ENCODE data around the gene TMEM263. TPM values are rescaled to one million over a fixed set of nuclear protein-coding genes. Genes with fewer than 3 reads are reported as not detected.

Gene TMEM263
- total and polyA plus RNA-seq, 2 experiments from 2014 or later: 7.1 to 10.4 TPM

DNA sequence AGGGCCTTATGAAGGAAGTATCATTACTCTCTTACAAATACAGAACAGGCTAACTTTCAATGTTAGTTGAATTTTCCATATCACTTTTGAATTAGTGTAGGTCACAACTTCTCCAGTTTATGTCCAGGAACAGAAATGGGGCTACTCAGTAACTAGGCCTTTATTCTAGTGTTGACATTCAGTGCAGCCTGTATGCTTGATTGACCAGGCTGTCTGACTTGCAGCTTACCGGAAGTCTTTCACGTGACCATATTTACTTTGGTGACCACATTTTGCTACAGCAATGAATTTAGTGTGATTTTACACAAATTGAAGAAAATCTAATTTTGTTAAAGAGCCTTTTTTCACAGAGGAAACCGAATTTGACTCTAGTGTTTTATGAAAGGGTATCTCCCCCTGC is 18.8 kb downstream of the TMEM263 start (continued):
- TF ChIP-seq, protein P1, sequence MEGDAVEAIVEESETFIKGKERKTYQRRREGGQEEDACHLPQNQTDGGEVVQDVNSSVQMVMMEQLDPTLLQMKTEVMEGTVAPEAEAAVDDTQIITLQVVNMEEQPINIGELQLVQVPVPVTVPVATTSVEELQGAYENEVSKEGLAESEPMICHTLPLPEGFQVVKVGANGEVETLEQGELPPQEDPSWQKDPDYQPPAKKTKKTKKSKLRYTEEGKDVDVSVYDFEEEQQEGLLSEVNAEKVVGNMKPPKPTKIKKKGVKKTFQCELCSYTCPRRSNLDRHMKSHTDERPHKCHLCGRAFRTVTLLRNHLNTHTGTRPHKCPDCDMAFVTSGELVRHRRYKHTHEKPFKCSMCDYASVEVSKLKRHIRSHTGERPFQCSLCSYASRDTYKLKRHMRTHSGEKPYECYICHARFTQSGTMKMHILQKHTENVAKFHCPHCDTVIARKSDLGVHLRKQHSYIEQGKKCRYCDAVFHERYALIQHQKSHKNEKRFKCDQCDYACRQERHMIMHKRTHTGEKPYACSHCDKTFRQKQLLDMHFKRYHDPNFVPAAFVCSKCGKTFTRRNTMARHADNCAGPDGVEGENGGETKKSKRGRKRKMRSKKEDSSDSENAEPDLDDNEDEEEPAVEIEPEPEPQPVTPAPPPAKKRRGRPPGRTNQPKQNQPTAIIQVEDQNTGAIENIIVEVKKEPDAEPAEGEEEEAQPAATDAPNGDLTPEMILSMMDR (conservative IDR thresholded peaks at IDR 0.05; ENCODE audit: low read depth in 2 of 2): no peak
- TF ChIP-seq JUNB (IDR thresholded peaks at IDR 0.05; ENCODE audit: unreplicated experiment) (no peak), ZNF114 (CRISPR knock-in tag; IDR thresholded peaks at IDR 0.05) (no peak), CREB1 (CRISPR knock-in tag; IDR thresholded peaks at IDR 0.05; ENCODE audit: low read depth) (no peak), ZNF331 (CRISPR knock-in tag; IDR thresholded peaks at IDR 0.05; ENCODE audit: low read depth) (no peak)
- TF ChIP-seq, protein P2, sequence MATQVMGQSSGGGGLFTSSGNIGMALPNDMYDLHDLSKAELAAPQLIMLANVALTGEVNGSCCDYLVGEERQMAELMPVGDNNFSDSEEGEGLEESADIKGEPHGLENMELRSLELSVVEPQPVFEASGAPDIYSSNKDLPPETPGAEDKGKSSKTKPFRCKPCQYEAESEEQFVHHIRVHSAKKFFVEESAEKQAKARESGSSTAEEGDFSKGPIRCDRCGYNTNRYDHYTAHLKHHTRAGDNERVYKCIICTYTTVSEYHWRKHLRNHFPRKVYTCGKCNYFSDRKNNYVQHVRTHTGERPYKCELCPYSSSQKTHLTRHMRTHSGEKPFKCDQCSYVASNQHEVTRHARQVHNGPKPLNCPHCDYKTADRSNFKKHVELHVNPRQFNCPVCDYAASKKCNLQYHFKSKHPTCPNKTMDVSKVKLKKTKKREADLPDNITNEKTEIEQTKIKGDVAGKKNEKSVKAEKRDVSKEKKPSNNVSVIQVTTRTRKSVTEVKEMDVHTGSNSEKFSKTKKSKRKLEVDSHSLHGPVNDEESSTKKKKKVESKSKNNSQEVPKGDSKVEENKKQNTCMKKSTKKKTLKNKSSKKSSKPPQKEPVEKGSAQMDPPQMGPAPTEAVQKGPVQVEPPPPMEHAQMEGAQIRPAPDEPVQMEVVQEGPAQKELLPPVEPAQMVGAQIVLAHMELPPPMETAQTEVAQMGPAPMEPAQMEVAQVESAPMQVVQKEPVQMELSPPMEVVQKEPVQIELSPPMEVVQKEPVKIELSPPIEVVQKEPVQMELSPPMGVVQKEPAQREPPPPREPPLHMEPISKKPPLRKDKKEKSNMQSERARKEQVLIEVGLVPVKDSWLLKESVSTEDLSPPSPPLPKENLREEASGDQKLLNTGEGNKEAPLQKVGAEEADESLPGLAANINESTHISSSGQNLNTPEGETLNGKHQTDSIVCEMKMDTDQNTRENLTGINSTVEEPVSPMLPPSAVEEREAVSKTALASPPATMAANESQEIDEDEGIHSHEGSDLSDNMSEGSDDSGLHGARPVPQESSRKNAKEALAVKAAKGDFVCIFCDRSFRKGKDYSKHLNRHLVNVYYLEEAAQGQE (IDR thresholded peaks at IDR 0.05; ENCODE audit: unreplicated experiment): no peak

DNA sequence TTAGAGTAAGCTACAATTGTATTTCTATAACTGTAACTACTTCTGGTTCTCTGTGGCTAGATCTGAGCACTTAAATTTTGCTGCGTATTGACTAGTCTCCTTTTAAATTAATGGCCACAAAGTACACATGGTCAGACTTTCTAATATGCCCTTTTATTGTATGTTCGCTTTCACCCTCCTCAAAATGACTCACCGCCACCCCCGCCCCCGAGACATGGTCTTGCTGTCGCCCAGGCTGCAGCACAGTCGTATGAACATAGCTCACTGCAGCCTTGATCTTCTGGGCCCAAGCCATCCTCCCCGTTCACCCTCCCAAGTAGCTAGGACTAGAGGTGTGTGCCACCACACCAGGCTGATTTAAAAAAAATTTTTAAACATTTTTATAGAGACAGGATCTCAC is 19.4 kb downstream of the TMEM263 start:
- Histone ChIP-seq H4K20me1 (replicated peaks; ENCODE audit: insufficient read depth) (peaks cover 4% of the 10 kb centered on the region; the same call in 1 of the 2 replicates), H2AFZ (no peak overlapping the region), H3K27ac (ENCODE audit: low read depth) (no peak overlapping the region), H3K9me2 (ENCODE audit: insufficient read depth) (no peaks in the 10 kb centered on the region), H3K4me3 (no peak overlapping the region), H3F3A (replicated peaks; ENCODE audit: low read depth) (no peaks in the 10 kb centered on the region), H3K4me2 (no peak overlapping the region), H3K4me1 (ENCODE audit: insufficient read depth) (no peaks in the 10 kb centered on the region), H3K27me3 (ENCODE audit: insufficient read depth) (no peaks in the 10 kb centered on the region), H3K79me2 (replicated peaks; ENCODE audit: insufficient read depth) (no peaks in the 10 kb centered on the region), H3K36me3 (ENCODE audit: insufficient read depth) (no peaks in the 10 kb centered on the region)
- Mint-ChIP-seq H3K4me1 (no peaks in the 10 kb centered on the region), H3K9me3 (no peaks in the 10 kb centered on the region), H3K36me3 (ENCODE audit: low read depth) (no peaks in the 10 kb centered on the region), H3K4me3 (no peak overlapping the region), H3K27ac (no peak overlapping the region), H3K27me3 (ENCODE audit: insufficient read depth, low read depth, poor library complexity) (no peaks in the 10 kb centered on the region)
- DNase-seq (ENCODE audit: low spot score) (no peak), ATAC-seq (no peak)
- TF ChIP-seq POLR2AphosphoS5 (IDR thresholded peaks at IDR 0.05; ENCODE audit: low read depth) (no peak), ZNF114 (CRISPR knock-in tag; IDR thresholded peaks at IDR 0.05) (no peak), ZNF331 (CRISPR knock-in tag; IDR thresholded peaks at IDR 0.05; ENCODE audit: low read depth) (no peak), EZH2phosphoT487 (IDR thresholded peaks at IDR 0.05; ENCODE audit: unreplicated experiment) (no peak), EZH2 (IDR thresholded peaks at IDR 0.05; ENCODE audit: low read depth, unreplicated experiment) (no peak), JUNB (IDR thresholded peaks at IDR 0.05; ENCODE audit: unreplicated experiment) (no peak), STAT1 (IDR thresholded peaks at IDR 0.05; ENCODE audit: unreplicated experiment) (no peak)
- TF ChIP-seq, protein P1 (conservative IDR thresholded peaks at IDR 0.05; ENCODE audit: low read depth in 2 of 2): no peak
- TF ChIP-seq, protein P3, sequence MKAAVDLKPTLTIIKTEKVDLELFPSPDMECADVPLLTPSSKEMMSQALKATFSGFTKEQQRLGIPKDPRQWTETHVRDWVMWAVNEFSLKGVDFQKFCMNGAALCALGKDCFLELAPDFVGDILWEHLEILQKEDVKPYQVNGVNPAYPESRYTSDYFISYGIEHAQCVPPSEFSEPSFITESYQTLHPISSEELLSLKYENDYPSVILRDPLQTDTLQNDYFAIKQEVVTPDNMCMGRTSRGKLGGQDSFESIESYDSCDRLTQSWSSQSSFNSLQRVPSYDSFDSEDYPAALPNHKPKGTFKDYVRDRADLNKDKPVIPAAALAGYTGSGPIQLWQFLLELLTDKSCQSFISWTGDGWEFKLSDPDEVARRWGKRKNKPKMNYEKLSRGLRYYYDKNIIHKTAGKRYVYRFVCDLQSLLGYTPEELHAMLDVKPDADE (IDR thresholded peaks at IDR 0.05): no peak
- TF ChIP-seq, protein P2 (IDR thresholded peaks at IDR 0.05; ENCODE audit: unreplicated experiment): no peak

All from GM23338 (cell line).